RPMI7951 (cell line): ENCODE data around the gene PRKCD. TPM values are rescaled to one million over a fixed set of nuclear protein-coding genes. Genes with fewer than 3 reads are reported as not detected.
"Not testable (repeated sequence)": the region's sequence is repeated elsewhere in the genome, so short reads cannot be mapped to it uniquely, and the experiment has no call there.

Experiments
- DNase-seq: peaks from one replicate; pipeline ENCODE4 v3.0.0-alpha.2; 2012; ENCODE audit warnings: low read depth
- total RNA-seq: library from RNA; depleted of rRNA; stranded (reverse); fragments of >200 nt; shearing (Covaris generic); gene quantifications from 2 replicates; pipeline ENCODE4 v1.2.3, GENCODE V29; 2014

The PRKCD gene
- total RNA-seq, 1 experiment from 2014 or later: 5.0 TPM

GRCh38 chr3:53139906-53140846 is 20.8 kb upstream of the PRKCD start:
- DNase-seq: no peak

- peak; percentile 67 for DNase-seq
Observed at GRCh38 chr3:53140847-53141845, 19.9 kb upstream of the PRKCD start.

- DNase-seq: no peak
Observed at GRCh38 chr3:53142986-53143385, 18.0 kb upstream of the PRKCD start.

- DNase-seq: no peak
Observed at GRCh38 chr3:53144446-53144845, 16.6 kb upstream of the PRKCD start.

GRCh38 chr3:53144862-53145712 is 15.9 kb upstream of the PRKCD start:
- DNase-seq: no peak

- DNase-seq: no peak
Observed at GRCh38 chr3:53145713-53146080, 15.3 kb upstream of the PRKCD start.

GRCh38 chr3:53146319-53146891 is 14.6 kb upstream of the PRKCD start:
- DNase-seq: no peak

GRCh38 chr3:53147151-53147902 is 13.7 kb upstream of the PRKCD start:
- DNase-seq: no peak

- DNase-seq: no peak
Observed at GRCh38 chr3:53147903-53148400, 13.1 kb upstream of the PRKCD start.

GRCh38 chr3:53149006-53149690 is 11.9 kb upstream of the PRKCD start:
- DNase-seq: no peak

GRCh38 chr3:53149699-53150098 is 11.3 kb upstream of the PRKCD start:
- DNase-seq: no peak

GRCh38 chr3:53150247-53151085 is 10.5 kb upstream of the PRKCD start:
- peak; percentile 65 for DNase-seq

GRCh38 chr3:53151086-53151438 is 9.9 kb upstream of the PRKCD start:
- DNase-seq: not testable (repeated sequence)

- no peak for DNase-seq
Observed at GRCh38 chr3:53151465-53151864, 9.5 kb upstream of the PRKCD start.

GRCh38 chr3:53151870-53152660 is 8.9 kb upstream of the PRKCD start:
- no peak for DNase-seq

GRCh38 chr3:53153264-53153823 is 7.7 kb upstream of the PRKCD start:
- no peak for DNase-seq

GRCh38 chr3:53153980-53154379 is 7.0 kb upstream of the PRKCD start:
- no peak for DNase-seq

- DNase-seq: peak; percentile 39
Observed at GRCh38 chr3:53154881-53155285, 6.1 kb upstream of the PRKCD start.
